ENCODE data around the gene PPP1R14D.

DNA sequence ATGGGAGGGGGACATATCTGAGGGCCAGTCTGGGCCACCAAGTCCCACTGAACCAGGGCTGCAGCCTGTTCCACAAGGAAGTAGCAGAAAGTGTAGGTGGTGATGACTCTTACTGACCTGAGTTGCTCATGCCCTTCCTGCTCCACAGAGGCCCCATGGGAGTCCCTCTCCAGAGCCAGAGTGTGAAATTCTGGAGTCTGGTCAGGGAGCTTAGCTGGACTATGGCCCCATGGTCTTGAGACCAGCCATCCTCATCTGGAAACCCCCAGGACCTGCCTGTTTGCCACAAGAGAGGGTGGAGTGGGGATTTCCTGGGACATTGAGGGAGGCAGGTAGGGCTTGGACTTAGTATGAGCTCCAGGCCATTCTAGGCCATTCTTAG, 18.3 kb upstream of the PPP1R14D start:
- TF ChIP-seq, protein P1, sequence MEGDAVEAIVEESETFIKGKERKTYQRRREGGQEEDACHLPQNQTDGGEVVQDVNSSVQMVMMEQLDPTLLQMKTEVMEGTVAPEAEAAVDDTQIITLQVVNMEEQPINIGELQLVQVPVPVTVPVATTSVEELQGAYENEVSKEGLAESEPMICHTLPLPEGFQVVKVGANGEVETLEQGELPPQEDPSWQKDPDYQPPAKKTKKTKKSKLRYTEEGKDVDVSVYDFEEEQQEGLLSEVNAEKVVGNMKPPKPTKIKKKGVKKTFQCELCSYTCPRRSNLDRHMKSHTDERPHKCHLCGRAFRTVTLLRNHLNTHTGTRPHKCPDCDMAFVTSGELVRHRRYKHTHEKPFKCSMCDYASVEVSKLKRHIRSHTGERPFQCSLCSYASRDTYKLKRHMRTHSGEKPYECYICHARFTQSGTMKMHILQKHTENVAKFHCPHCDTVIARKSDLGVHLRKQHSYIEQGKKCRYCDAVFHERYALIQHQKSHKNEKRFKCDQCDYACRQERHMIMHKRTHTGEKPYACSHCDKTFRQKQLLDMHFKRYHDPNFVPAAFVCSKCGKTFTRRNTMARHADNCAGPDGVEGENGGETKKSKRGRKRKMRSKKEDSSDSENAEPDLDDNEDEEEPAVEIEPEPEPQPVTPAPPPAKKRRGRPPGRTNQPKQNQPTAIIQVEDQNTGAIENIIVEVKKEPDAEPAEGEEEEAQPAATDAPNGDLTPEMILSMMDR (IDR thresholded peaks at IDR 0.05), result no peak
- TF ChIP-seq POLR2AphosphoS5 (IDR thresholded peaks at IDR 0.05), result no peak
- TF ChIP-seq POLR2A (IDR thresholded peaks at IDR 0.05), result no peak
